SK-N-SH treated with all-trans-retinoic acid at 6 μM for 48 hours (cell line): ENCODE measurements around the gene S100A8.

Experiments
- ARNTL ChIP-seq: fragments of 450-650 bp; formaldehyde crosslinking; IDR thresholded peaks from 2 replicates; pipeline ENCODE4 v1.5.0; 2020; ENCODE audit warnings: low read depth, mild to moderate bottlenecking, moderate library complexity, borderline replicate concordance
- CREB5 ChIP-seq: fragments of 250-450 bp; sonication (Bioruptor Pico); IDR thresholded peaks from 2 replicates; pipeline ENCODE4 v1.5.1; 2020; ENCODE audit warnings: low read depth, mild to moderate bottlenecking, moderate library complexity
- CSDC2 ChIP-seq: fragments of 250-450 bp; sonication (Bioruptor Pico); IDR thresholded peaks from 2 replicates; pipeline ENCODE4 v1.5.0; 2020; ENCODE audit warnings: mild to moderate bottlenecking, moderate library complexity
- CSRNP3 ChIP-seq: fragments of 250-450 bp; sonication (Bioruptor Pico); IDR thresholded peaks from 2 replicates; pipeline ENCODE4 v1.5.1; 2021; ENCODE audit warnings: mild to moderate bottlenecking, moderate library complexity
- PATZ1 ChIP-seq: fragments of 250-450 bp; sonication (Bioruptor Pico); IDR thresholded peaks from 2 replicates; pipeline ENCODE4 v1.8.0; 2020; ENCODE audit warnings: mild to moderate bottlenecking, moderate library complexity, borderline replicate concordance
- SNAI2 ChIP-seq: fragments of 250-450 bp; sonication (Bioruptor Pico); IDR thresholded peaks from 2 replicates; pipeline ENCODE4 v1.5.0; 2020; ENCODE audit warnings: mild to moderate bottlenecking, moderate library complexity
- ZFP3 ChIP-seq: fragments of 250-450 bp; sonication (Bioruptor Pico); IDR thresholded peaks from 2 replicates; pipeline ENCODE4 v1.5.0; 2020; ENCODE audit warnings: mild to moderate bottlenecking, moderate library complexity
- ZFP30 ChIP-seq: fragments of 450-650 bp; formaldehyde crosslinking; IDR thresholded peaks from 2 replicates; pipeline ENCODE4 v1.5.0; 2022; ENCODE audit warnings: mild to moderate bottlenecking, moderate library complexity
- ZNF70 ChIP-seq: fragments of 450-650 bp; formaldehyde crosslinking; IDR thresholded peaks from 2 replicates; pipeline ENCODE4 v1.5.0; 2020; ENCODE audit warnings: mild to moderate bottlenecking, moderate library complexity

GRCh38 chr1:153348511-153349362 is 42.1 kb downstream of the S100A8 start, which contains the start of gene PGLYRP4:
- TF ChIP-seq PATZ1 (CRISPR knock-in tag) (no peak), CREB5 (CRISPR knock-in tag) (no peak), ZFP3 (CRISPR knock-in tag) (no peak), ARNTL (CRISPR knock-in tag) (no peak), ZFP30 (CRISPR knock-in tag) (no peak), SNAI2 (no peak), CSDC2 (CRISPR knock-in tag) (no peak), CSRNP3 (CRISPR knock-in tag) (no peak), ZNF70 (CRISPR knock-in tag) (no peak)
